SKM-1 (cell line): ENCODE results near the gene ARHGDIB.

ENCODE experiments used
- DNase-seq: peaks from one replicate; lab custom pipeline; 2025; ENCODE audit not compliant: unreplicated experiment; lab: John Stamatoyannopoulos, UW

The ARHGDIB gene

DNA sequence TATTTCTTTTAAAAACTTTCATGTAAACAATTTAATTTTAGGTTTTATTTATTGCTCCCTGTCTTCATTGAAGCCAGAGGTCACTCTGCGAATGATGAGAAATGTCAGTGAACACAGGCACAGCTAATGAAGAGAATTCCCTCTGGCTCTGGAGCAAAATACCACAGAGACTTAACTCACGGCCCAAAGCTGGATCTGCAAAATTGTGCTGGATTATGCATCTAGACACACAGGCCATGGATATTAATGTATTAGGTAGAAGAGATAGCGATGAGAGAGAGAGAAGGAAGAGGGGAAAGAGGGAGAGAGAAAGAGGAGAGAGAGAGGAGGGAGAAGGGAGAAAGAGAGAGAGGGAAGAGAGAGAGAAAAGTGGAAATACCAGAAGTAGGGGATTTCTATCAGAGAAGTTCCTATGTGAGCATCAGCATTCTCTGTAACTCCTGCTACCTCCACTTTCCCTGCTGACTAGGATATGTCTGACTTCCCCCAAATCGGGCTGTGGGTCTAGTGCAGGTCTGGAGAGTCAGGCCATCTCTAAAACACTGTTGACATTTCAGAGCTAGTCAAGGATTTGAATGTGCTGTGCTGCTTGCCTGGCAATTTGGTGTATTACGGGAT is 3.7 kb downstream of the ARHGDIB start:
- no peak for DNase-seq

- DNase-seq, result no peak
These were observed 4.5 kb downstream of the ARHGDIB start for GRCh38 chr12:14956905-14957304.

DNA sequence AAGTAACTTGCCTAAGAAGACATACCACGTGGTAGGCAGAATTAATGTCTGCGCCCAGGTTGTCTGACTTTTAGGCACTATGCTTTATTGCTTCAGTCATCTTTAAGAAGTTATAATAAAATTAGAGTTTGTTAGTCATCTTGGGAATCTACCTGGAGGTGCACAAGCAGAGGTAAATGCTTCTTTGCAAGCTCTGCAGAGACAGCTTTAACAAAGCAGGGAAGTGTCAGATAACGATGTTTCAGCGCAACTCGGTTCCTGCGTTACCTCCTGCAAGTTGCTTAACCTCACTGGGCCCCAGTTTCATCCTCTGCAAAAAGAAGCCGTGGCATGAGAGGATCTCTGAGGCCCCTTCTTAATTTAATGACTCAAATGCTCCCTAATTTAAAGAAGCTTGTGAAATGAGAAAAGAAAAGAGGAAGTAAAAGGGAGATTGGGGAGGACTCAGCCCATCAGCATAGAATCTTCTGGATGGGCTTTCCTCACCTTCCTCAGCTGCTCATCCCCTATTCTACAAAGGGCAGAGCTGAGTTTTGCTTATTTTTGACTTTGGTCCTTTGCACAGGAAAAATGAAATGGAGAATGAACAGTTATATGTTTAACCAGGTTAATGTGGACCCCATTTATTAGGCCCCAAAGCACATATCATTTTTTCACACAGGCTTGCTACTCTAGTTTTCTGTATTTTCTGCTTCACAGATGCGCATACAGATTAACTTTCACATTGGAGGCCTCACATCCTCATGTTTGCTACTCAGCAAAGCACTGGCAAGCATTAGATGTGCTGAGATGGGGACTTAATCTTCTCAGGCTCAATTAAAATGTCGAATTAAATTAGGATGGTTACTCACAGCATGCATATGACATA is 5.1 kb downstream of the ARHGDIB start:
- peak; percentile 64 for DNase-seq

GRCh38 chr12:14954269-14954668 is 7.1 kb downstream of the ARHGDIB start:
- DNase-seq, result no peak

GRCh38 chr12:14953752-14954151 is 7.6 kb downstream of the ARHGDIB start:
- no peak for DNase-seq

- DNase-seq, result peak; percentile 19
These were observed 9.0 kb downstream of the ARHGDIB start for GRCh38 chr12:14952299-14952921.

DNA sequence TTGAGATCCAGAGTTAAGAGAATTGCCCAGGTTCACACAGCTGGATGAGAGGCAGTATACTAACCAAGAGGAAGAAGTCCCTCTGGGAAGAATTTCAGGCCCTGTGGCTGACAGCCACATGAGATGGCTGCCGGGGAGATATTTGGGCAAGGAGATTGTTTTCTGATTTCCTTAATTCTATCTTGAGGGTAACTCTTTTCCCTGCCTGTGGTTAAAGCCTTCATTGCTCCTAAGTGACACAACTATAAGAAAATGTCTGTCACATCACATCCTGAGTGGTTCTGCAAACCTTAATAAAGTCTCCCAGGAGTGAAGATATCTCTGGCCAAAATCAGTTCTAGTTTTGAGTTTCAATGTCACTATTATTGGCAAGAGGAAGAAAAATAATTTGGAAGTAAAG is 9.6 kb downstream of the ARHGDIB start:
- DNase-seq, result no peak

DNA sequence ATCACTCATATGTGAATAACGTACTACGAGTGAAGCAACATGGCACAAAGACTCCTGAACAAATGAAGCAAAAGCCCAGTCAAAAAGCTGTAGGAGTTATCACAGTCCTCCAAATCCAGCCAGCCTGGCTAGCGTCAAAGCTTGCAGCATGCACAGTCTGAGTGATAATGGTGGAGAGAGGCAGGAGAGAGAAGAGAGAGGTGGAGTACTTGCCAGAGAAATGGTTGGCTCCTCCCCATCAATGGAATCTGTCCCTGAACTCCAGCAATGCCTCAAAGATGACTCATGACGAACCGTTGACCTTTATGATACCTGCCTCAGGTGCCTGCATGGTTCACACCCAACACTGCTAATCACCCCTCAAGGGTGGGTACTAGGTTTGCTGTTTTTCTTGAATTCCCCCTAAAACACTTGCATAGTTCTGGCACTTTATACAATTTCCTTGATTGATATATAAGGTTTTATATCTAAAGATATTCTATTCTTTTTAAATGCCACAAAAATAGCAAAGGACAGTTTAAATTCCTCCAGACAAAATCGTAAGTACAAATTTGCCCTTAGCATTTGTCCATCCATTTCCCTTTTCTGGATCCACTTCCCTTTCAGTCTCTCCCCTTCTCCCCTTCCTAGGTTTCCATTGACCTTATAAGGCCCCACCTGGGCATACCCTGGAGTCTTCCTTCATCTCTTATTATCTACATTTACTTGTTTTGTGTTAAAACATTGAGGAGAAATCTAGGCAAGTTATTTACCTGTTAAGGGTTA is 10.2 kb downstream of the ARHGDIB start:
- no peak for DNase-seq

GRCh38 chr12:14950421-14950820 is 11.0 kb downstream of the ARHGDIB start:
- no peak for DNase-seq

DNA sequence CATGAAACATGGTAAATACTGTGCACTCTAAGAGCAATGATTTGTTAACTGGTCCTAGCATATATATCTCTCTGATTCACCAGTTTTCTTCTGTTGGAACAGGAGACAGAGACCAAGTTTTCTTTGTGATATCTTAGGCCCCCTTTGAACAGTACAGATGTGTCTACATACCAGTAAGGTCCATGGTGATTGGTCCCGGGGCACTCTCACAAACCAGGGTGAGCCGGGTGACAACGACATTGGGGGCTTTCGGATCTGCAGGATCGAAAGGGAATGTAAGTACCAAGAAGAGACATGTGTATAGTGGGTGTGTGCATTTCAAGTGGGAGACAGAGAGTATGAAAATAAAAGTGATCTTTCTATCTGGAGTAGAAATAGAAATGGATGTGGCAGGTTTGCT is 11.8 kb downstream of the ARHGDIB start:
- DNase-seq, result no peak

DNA sequence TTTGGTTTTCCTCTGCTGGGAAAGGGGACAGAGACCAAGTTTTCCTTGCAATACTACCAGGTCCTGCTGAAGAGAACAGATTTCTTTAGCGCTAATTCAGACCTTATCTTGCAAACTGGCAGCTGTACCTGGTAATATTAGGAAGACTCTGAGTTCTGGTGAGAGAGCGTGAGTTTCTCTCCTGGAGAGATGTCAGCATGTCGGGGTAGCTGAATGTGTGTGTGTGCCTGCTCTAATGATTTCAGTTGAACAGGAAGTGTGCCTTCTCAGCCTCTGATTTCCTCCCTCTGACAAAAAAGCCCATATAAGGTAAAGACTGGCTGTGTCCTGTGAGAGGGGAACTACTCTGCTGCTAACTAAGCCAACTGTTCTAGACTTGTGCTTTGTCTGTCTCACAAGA is 12.7 kb downstream of the ARHGDIB start:
- DNase-seq, result peak; percentile 43

GRCh38 chr12:14946861-14947260 is 14.5 kb downstream of the ARHGDIB start:
- DNase-seq, result no peak

DNA sequence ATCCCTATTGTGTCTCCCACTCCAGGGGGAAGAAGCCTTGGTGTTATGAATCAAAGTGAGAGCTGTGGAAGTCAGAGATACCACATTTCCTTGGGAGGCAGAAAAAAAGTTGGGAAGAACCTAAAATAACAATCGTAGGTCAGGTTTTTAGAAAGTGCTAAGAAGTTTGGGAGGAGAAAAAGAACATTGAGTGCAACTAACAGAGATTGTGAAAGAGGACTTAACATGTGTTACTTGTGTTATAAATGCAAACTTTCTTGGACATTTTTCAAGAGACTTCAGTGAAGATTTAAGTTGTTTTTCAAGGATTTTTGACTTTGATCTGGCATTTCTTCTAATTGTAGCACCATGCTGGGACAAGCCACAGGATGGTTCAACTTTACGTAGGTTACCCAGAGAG is 15.2 kb downstream of the ARHGDIB start:
- no peak for DNase-seq

DNA sequence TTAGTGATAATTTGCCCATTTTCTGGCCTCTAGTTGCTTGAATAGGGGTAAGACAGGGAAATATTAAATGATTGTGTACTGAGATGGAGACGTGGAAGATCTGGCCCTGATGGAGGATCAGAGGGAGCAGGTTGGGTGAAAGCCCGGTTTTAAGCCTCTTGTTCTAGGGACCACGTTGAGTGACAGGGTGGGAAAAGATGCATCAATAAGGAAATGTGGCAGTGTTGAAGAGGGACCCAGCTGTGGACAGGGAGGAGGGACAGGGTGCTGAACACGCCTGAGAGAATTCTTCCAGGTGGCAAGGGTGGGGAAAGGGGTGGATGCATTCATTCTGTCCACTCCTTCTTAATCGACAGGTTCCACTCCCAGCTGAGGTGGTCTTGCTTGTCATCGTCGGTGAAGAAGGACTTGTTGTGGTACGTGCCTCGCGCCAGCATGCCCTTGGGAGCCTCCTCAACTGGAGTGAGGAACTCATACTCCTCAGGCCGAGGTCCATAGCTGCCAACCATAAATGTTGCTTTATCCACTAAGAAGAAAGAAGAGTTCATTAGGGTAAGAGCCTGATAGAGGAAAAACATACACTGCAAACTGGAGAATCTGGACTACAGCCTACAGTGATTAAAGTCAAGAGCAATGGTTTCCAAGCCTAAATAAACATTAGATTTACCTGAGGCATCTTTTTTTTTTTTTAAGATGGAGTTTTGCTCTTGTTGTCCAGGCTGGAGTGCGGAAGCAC is 19.0 kb downstream of the ARHGDIB start:
- DNase-seq, result no peak

- no peak for DNase-seq
These were observed 20.0 kb downstream of the ARHGDIB start for GRCh38 chr12:14941369-14941768.

GRCh38 chr12:14938301-14938700 is 23.1 kb downstream of the ARHGDIB start, which contains the start of gene ERP27:
Gene ERP27, minus strand, starts transcription at chr12:14938537. Its CDS starts 29 bp downstream, at chr12:14938508.
- no peak for DNase-seq

DNA sequence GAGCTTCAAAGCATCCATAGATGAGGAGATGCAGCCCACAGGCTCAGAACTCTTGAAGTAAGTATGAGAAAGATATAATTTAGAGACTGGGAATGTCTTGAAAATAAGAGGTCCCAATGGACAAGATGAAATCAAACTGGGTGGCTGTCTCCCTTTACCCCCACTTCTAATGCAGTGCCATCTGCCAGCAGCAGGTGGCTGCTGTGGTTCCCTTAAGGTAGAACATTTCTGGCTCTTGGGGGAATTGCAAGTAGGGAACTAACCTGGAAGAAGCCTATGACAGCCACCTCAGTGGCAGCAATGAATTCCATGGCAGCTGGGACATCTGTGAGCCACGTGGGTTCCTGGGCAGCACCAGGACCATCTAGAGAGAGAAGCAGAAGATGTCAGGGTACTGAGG is 23.7 kb downstream of the ARHGDIB start:
- no peak for DNase-seq

GRCh38 chr12:14937014-14937413 is 24.4 kb downstream of the ARHGDIB start:
- DNase-seq, result no peak

GRCh38 chr12:14936224-14936861 is 25.1 kb downstream of the ARHGDIB start:
- DNase-seq, result no peak

- DNase-seq, result no peak
These were observed 26.4 kb downstream of the ARHGDIB start for GRCh38 chr12:14935031-14935430.
